ENCODE results near the gene NAV3.
"Not testable (repeated sequence)": the region's sequence is repeated elsewhere in the genome, so short reads cannot be mapped to it uniquely, and the experiment has no call there.

The NAV3 gene

DNA sequence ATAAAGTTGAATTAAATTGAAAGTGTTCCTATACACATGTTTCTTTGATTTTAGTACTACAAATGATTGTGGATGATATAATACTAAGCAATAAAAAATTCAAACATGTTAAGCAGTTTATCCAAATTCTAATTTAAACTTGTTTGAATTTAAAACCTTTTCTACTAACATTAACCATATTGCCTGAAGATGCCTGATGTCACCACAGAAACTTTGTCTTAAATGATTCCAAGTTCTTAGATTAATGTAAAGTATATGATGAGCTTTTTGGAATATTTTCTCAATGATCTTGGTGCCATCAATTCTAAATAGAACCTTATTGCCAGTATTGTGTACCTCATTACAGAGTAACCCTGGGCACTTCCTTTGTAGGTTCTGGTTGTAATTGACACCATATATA is 259.6 kb downstream of the NAV3 start:
- Mint-ChIP-seq H3K9me3 (no peaks in the 10 kb centered on the region), H3K4me1 (ENCODE audit: low read depth) (no peaks in the 10 kb centered on the region), H3K27me3 (no peaks in the 10 kb centered on the region), H3K4me3 (no peak overlapping the region), H3K36me3 (ENCODE audit: low read depth) (no peaks in the 10 kb centered on the region), H3K27ac (no peak overlapping the region)
- intact Hi-C loops (cut with micrococcal nuclease) = no loop called here

GRCh38 chr12:78095623-78096022 is 264.9 kb downstream of the NAV3 start:
- intact Hi-C loops (cut with micrococcal nuclease) = no loop called here
- Mint-ChIP-seq H3K27ac (no peak overlapping the region), H3K9me3 (no peaks in the 10 kb centered on the region), H3K4me1 (ENCODE audit: low read depth) (no peaks in the 10 kb centered on the region), H3K4me3 (no peak overlapping the region), H3K36me3 (ENCODE audit: low read depth) (no peaks in the 10 kb centered on the region), H3K27me3 (no peaks in the 10 kb centered on the region)

- Mint-ChIP-seq H3K9me3 (no peaks in the 10 kb centered on the region), H3K36me3 (ENCODE audit: low read depth) (no peaks in the 10 kb centered on the region), H3K4me3 (no peak overlapping the region), H3K27ac (no peak overlapping the region), H3K4me1 (ENCODE audit: low read depth) (no peaks in the 10 kb centered on the region), H3K27me3 (no peaks in the 10 kb centered on the region)
- intact Hi-C loops (cut with micrococcal nuclease) = no loop called here
Observed at GRCh38 chr12:78096909-78097597, 266.4 kb downstream of the NAV3 start.

DNA sequence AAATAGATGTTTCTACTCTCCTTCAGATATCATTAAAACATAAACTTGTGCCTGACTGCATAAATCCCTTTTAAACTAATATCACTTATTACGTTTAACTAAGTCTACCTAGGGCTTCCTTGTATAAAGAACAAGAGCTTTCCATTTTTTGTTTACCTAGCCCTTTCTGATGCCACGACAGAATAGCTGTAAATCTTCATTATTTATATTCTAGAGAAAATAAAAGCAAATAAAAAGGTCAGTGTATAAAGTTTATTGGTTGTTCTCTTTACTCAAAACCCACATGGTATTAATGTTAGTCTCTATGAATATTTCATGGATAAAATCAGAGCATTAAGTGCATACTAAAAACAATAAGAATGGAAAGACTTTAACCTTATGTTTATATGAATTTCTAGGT is 269.1 kb downstream of the NAV3 start:
- H3K27ac Mint-ChIP-seq = no peak overlapping the region
- H3K4me3 Mint-ChIP-seq = no peak overlapping the region
- no peaks in the 10 kb centered on the region for H3K36me3 Mint-ChIP-seq (ENCODE audit: low read depth)
- H3K4me1 Mint-ChIP-seq (ENCODE audit: low read depth) = no peaks in the 10 kb centered on the region
- intact Hi-C loops (cut with micrococcal nuclease) = no loop called here
- H3K27me3 Mint-ChIP-seq = no peaks in the 10 kb centered on the region
- H3K9me3 Mint-ChIP-seq = no peaks in the 10 kb centered on the region

DNA sequence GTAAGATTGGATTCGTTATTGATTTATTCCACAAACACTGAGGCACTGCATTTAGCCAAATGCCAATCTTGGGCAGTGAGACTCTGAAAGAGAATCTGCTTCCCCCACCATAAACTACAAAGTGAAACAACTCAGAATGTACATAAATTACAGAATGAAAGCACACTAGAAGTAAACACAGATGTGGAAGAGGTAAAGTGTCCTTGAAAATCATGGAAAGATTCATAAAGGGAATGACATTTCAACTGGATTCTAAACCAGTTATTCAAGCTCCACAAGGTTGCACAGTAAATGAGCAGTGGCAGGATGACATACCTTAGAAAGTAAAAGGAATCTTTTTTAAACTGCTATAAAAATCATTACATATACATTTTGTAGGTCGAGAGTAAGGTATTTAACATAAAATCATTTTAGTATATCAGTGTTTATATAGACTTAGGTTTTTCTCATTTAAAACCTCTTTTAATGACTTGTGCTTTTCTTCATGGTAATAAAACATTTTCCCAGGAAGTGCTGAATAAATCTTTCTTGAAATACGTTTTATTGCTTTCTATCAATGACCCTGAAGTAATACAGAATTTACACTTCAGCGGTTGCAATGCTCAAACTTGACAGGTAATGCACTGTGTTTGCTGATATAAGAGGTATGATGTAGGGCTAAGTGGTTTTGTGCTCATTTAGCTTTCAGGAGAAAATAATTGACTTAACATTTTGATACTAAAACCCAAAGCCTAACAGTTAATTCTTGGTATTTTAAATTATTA is 270.6 kb downstream of the NAV3 start:
- no peak overlapping the region for H3K4me3 Mint-ChIP-seq
- H3K36me3 Mint-ChIP-seq (ENCODE audit: low read depth) = no peaks in the 10 kb centered on the region
- no peaks in the 10 kb centered on the region for H3K9me3 Mint-ChIP-seq
- no peaks in the 10 kb centered on the region for H3K4me1 Mint-ChIP-seq (ENCODE audit: low read depth)
- intact Hi-C loops (cut with micrococcal nuclease) = no loop called here
- no peak overlapping the region for H3K27ac Mint-ChIP-seq
- H3K27me3 Mint-ChIP-seq = no peaks in the 10 kb centered on the region

- Mint-ChIP-seq H3K27ac (no peak overlapping the region), H3K27me3 (no peaks in the 10 kb centered on the region), H3K4me3 (no peak overlapping the region), H3K4me1 (ENCODE audit: low read depth) (no peaks in the 10 kb centered on the region), H3K36me3 (ENCODE audit: low read depth) (no peaks in the 10 kb centered on the region), H3K9me3 (no peaks in the 10 kb centered on the region)
- intact Hi-C loops (cut with micrococcal nuclease) = no loop called here
Observed at GRCh38 chr12:78101946-78102635, 271.4 kb downstream of the NAV3 start.

GRCh38 chr12:78102801-78103200 is 272.1 kb downstream of the NAV3 start:
- intact Hi-C loops (cut with micrococcal nuclease); H3K27me3 Mint-ChIP-seq; H3K36me3 Mint-ChIP-seq (ENCODE audit: low read depth); H3K4me1 Mint-ChIP-seq (ENCODE audit: low read depth); H3K27ac Mint-ChIP-seq; H3K9me3 Mint-ChIP-seq; H3K4me3 Mint-ChIP-seq: not testable (repeated sequence)

- Mint-ChIP-seq H3K9me3 (peaks cover 29% of the 10 kb centered on the region), H3K4me3 (no peak overlapping the region), H3K36me3 (ENCODE audit: low read depth) (no peaks in the 10 kb centered on the region), H3K27me3 (no peaks in the 10 kb centered on the region), H3K27ac (no peak overlapping the region), H3K4me1 (ENCODE audit: low read depth) (peaks cover 5% of the 10 kb centered on the region)
- intact Hi-C loops (cut with micrococcal nuclease) = no loop called here
Observed at GRCh38 chr12:78115889-78116288, 285.2 kb downstream of the NAV3 start.

DNA sequence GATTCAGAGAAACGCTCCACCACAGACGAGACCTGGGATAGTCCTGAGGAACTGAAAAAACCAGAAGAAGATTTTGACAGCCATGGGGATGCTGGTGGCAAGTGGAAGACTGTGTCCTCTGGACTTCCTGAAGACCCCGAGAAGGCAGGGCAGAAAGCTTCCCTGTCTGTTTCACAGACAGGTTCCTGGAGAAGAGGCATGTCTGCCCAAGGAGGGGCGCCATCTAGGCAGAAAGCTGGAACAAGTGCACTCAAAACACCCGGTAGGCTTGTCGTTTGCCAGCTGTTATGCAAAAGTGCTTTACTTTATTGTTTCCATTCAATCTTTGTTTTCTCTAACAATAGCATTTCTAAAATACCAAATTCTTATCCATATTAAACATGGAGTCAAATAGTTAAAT is 287.3 kb downstream of the NAV3 start:
- no peaks in the 10 kb centered on the region for H3K36me3 Mint-ChIP-seq (ENCODE audit: low read depth)
- H3K27ac Mint-ChIP-seq = no peak overlapping the region
- H3K9me3 Mint-ChIP-seq = peaks cover 17% of the 10 kb centered on the region
- no peak overlapping the region for H3K4me3 Mint-ChIP-seq
- H3K4me1 Mint-ChIP-seq (ENCODE audit: low read depth) = peaks cover 5% of the 10 kb centered on the region
- intact Hi-C loops (cut with micrococcal nuclease) = no loop called here
- no peaks in the 10 kb centered on the region for H3K27me3 Mint-ChIP-seq

DNA sequence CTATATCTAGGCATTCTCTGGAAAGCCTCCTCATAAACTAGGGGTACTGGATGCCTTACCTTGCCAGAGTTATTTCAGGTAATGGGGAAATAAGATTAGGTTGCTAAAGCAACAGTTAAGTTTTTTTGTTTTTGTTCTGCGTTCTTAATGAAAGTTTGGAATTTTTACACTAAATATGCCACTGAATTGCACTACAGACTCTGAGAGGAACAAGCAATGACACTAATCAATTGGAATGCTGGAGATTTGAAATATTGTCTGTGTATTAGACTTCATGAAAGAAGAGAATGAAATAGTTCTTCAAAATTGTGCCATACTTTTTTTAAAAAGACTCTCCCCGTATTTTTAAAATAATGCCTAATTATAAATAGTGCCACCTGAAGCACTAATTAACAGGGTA is 287.8 kb downstream of the NAV3 start:
- Mint-ChIP-seq H3K4me1 (ENCODE audit: low read depth) (peaks cover 5% of the 10 kb centered on the region), H3K27ac (no peak overlapping the region), H3K9me3 (peaks cover 12% of the 10 kb centered on the region), H3K36me3 (ENCODE audit: low read depth) (no peaks in the 10 kb centered on the region), H3K4me3 (no peak overlapping the region), H3K27me3 (no peaks in the 10 kb centered on the region)
- intact Hi-C loops (cut with micrococcal nuclease) = no loop called here

GRCh38 chr12:78119351-78119918 is 288.7 kb downstream of the NAV3 start:
- Mint-ChIP-seq H3K9me3 (peaks cover 3% of the 10 kb centered on the region), H3K4me3 (no peak overlapping the region), H3K27me3 (no peaks in the 10 kb centered on the region), H3K27ac (no peak overlapping the region), H3K36me3 (ENCODE audit: low read depth) (no peaks in the 10 kb centered on the region), H3K4me1 (ENCODE audit: low read depth) (peaks cover 5% of the 10 kb centered on the region)
- intact Hi-C loops (cut with micrococcal nuclease) = no loop called here

DNA sequence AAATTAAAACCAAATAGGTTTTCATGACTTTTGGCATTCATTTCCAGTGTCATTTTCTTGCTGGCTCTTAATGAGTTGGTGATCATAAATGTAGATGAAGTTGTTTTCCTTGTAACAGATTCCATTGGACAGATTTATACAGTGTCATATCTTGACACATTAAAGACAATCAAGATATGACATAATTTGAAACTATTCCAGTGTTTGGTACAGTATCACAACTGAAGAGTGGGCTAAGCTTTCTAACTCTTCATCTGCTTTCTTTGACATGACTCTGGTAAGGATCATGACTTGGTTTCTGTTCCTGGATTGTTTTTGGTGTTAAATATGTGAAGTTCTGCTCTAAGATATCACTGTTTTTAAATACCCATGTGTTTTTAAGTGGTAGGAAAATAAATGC is 289.6 kb downstream of the NAV3 start:
- Mint-ChIP-seq H3K9me3 (no peaks in the 10 kb centered on the region), H3K36me3 (ENCODE audit: low read depth) (no peaks in the 10 kb centered on the region), H3K27me3 (no peaks in the 10 kb centered on the region), H3K27ac (no peak overlapping the region), H3K4me1 (ENCODE audit: low read depth) (peaks cover 5% of the 10 kb centered on the region), H3K4me3 (no peak overlapping the region)
- intact Hi-C loops (cut with micrococcal nuclease) = loop anchor here (2.0 kb wide), 1 partner anchor 122 kb away; no protein-coding TSS in a partner anchor

DNA sequence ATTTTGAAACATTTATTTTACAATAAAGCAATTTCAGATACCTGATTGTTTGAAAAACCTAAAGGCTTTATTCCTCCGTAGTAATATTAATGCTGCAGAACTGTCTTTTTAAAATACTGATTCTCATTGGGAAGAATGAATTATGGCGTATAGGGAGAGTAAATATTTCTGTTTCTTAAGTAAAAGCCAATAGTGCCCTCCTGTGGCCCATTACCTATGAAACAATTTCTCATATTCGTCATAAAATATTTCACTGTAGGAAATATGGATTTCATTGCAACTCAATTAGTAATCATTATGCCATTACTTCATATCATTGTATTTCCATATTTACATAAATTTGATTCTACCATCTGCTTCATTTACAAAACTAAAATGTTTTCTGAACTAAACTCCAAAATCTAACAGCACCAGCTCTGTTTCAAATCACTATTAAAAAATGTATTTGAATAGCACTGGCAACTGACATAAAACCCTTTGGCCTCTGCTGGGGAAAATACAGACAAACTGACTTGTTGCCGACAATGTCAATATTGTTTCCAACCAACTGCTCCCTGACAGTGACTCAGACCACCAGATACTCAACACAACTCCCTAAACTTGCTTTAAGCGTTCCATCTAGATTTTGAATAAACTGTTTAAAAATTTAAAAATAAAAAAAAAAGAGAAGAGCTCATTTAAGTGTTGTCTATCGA is 290.3 kb downstream of the NAV3 start:
- Mint-ChIP-seq H3K27ac (no peak overlapping the region), H3K27me3 (no peaks in the 10 kb centered on the region), H3K9me3 (no peaks in the 10 kb centered on the region), H3K36me3 (ENCODE audit: low read depth) (no peaks in the 10 kb centered on the region), H3K4me3 (no peak overlapping the region), H3K4me1 (ENCODE audit: low read depth) (peaks cover 2% of the 10 kb centered on the region)
- intact Hi-C loops (cut with micrococcal nuclease) = loop anchor here (2.0 kb wide), 1 partner anchor 122 kb away; no protein-coding TSS in a partner anchor
